Fibroblast of lung (primary cell): ENCODE data around the gene GDPD1. TPM values are rescaled to one million over a fixed set of nuclear protein-coding genes. Genes with fewer than 3 reads are reported as not detected.
"Not testable (repeated sequence)": the region's sequence is repeated elsewhere in the genome, so short reads cannot be mapped to it uniquely, and the experiment has no call there.

ENCODE experiments used
- DNase-seq, 2 donors: peaks; one replicate each; pipeline versions ENCODE4 v3.0.0 to v3.0.0-alpha.2; 2010; ENCODE audit warnings: low read depth in 2 of 2
- H2AFZ ChIP-seq: 2 replicates; pipeline ENCODE4 v1.5.1; 2012; ENCODE audit warnings: low read length, control low read depth, inconsistent platforms
- H3K27ac ChIP-seq: 2 replicates; pipeline ENCODE4 v1.5.1; 2011; ENCODE audit warnings: low read length, control low read depth; ENCODE audit not compliant: insufficient read depth
- H3K27me3 ChIP-seq: 2 replicates; pipeline ENCODE4 v1.5.1; 2011; ENCODE audit warnings: mild to moderate bottlenecking, low read length; ENCODE audit not compliant: control insufficient read depth, insufficient read depth
- H3K36me3 ChIP-seq: 2 replicates; pipeline ENCODE4 v1.5.1; 2011; ENCODE audit warnings: low read length; ENCODE audit not compliant: control insufficient read depth, insufficient read depth
- H3K4me1 ChIP-seq: 2 replicates; pipeline ENCODE4 v1.5.1; 2011; ENCODE audit warnings: low read length; ENCODE audit not compliant: control insufficient read depth, insufficient read depth; ENCODE audit errors: extremely low read depth
- H3K4me2 ChIP-seq: 2 replicates; pipeline ENCODE4 v1.5.1; 2011; ENCODE audit warnings: low read length, control low read depth; ENCODE audit not compliant: insufficient read depth; ENCODE audit errors: extremely low read depth
- H3K4me3 ChIP-seq, 4 experiments: fragments of 200-600 bp in 1 of 4; sonication (generic) in 1 of 4; replicated peaks in 1 of 4; 2 replicates each; pipeline ENCODE4 v1.5.1; 2011 to 2016; ENCODE audit warnings: low read length in 4 of 4, low read depth in 3 of 4, mild to moderate bottlenecking in 3 of 4, control low read depth in 2 of 4, inconsistent platforms in 1 of 4, mixed read lengths in 1 of 4; ENCODE audit not compliant: insufficient read depth in 1 of 4; ENCODE audit errors: control extremely low read depth in 1 of 4
- H3K79me2 ChIP-seq: 2 replicates; pipeline ENCODE4 v1.5.1; 2012; ENCODE audit warnings: mild to moderate bottlenecking, low read length, inconsistent platforms; ENCODE audit not compliant: control insufficient read depth, insufficient read depth
- H3K9ac ChIP-seq: 2 replicates; pipeline ENCODE4 v1.5.1; 2011; ENCODE audit warnings: mild to moderate bottlenecking, low read length, control low read depth; ENCODE audit not compliant: insufficient read depth
- H3K9me3 ChIP-seq: 2 replicates; pipeline ENCODE4 v1.5.1; 2012; ENCODE audit warnings: low read depth, low read length; ENCODE audit not compliant: control insufficient read depth, insufficient read depth
- H4K20me1 ChIP-seq: 2 replicates; pipeline ENCODE4 v1.5.1; 2011; ENCODE audit warnings: low read length; ENCODE audit not compliant: control insufficient read depth, insufficient read depth; ENCODE audit errors: extremely low read depth
- EZH2 ChIP-seq: IDR thresholded peaks from 2 replicates; pipeline ENCODE4 v1.5.1; 2012; ENCODE audit warnings: low read length, control low read depth, mild to moderate bottlenecking; ENCODE audit errors: missing control alignments
- polyA plus RNA-seq, 2 donors: library from polyadenylated mRNA; depleted of rRNA in 1 of 2; stranded (reverse) in 1 of 2; unstranded in 1 of 2; fragments of >200 nt; gene quantifications; 2 replicates each; pipeline ENCODE4 v1.2.1, GENCODE V29; 2011 to 2012; ENCODE audit warnings: missing spikeins in 1 of 2
- total RNA-seq: library from RNA; depleted of rRNA; stranded (reverse); fragments of >200 nt; gene quantifications from 2 replicates; pipeline ENCODE4 v1.2.1, GENCODE V29; 2014
- TF ChIP-seq, protein P1 (sequence below), 2 donors: IDR thresholded peaks in 1 of 2; conservative IDR thresholded peaks in 1 of 2; 1 replicate in 1 of 2; 2 replicates in 1 of 2; pipeline ENCODE4 v1.5.1; 2011 to 2012; ENCODE audit warnings: low read length in 2 of 2, control low read depth in 1 of 2, inconsistent platforms in 1 of 2, low read depth in 1 of 2, mild to moderate bottlenecking in 1 of 2

The GDPD1 gene
- total and polyA plus RNA-seq, 2 donors (not counting 1 experiment from before 2014, with no cell fraction given): 0.44 to 1.3 TPM

DNA sequence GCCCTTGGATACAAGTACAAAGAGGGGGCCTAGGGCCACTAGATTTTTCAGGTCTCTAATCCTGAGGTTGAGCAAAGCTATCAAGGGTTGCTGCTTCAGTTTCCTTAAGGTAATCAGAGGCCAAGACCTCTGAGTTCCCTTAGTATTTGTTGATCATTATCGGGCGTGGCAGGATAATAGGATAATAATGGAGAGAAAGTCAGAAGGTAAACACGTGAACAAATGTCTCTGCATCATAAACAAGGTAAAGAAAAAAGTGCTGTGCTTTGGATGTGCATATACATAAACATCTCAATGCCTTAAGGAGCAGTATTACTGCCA, 69.6 kb downstream of the GDPD1 start:
- no peak overlapping the region for H3K9ac ChIP-seq
- H3K27ac ChIP-seq: no peak overlapping the region

DNA sequence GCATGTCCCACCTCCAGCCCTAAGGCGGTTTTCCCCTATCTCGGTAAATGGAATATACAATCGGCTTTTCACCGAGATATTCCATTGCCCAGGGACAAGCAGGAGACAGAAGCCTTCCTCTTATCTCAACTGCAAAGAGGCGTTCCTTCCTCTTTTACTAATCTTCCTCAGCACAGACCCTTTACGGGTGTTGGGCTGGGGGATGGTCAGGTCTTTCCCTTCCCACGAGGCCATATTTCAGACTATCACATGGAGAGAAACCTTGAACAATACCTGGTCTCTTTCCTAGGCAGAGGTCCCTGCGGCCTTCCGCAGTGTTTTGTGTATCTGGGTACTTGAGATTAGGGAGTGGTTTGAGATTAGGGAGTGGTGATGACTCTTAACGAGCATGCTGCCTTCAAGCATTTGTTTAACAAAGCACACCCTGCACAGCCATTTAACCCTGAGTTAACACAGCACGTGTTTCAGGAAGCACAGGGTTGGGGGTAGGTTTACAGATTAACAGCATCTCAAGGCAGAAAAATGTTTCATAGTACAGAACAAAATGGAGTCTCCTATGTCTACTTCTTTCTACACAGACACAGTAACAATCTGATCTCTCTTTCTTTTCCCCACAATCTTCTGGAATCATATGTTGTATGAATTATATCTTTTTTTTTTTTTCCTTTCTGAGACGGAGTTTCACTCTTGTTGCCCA, 70.1 kb downstream of the GDPD1 start:
- not testable (repeated sequence) for H4K20me1 ChIP-seq, H3K27me3 ChIP-seq, DNase-seq, H3K9me3 ChIP-seq, H3K27ac ChIP-seq, H3K4me2 ChIP-seq, H2AFZ ChIP-seq, H3K4me3 ChIP-seq, H3K79me2 ChIP-seq, H3K4me1 ChIP-seq, H3K36me3 ChIP-seq, H3K9ac ChIP-seq

More for the DNA sequence above, 69.6 kb downstream of the GDPD1 start:
- no peak for DNase-seq
- no peaks in the 10 kb centered on the region for H3K4me1 ChIP-seq
- H3K27me3 ChIP-seq: no peaks in the 10 kb centered on the region
- H3K79me2 ChIP-seq: no peaks in the 10 kb centered on the region
- H3K4me2 ChIP-seq: no peak overlapping the region
- no peak overlapping the region for H2AFZ ChIP-seq
- no peak overlapping the region for H3K4me3 ChIP-seq
- TF ChIP-seq, protein P1, sequence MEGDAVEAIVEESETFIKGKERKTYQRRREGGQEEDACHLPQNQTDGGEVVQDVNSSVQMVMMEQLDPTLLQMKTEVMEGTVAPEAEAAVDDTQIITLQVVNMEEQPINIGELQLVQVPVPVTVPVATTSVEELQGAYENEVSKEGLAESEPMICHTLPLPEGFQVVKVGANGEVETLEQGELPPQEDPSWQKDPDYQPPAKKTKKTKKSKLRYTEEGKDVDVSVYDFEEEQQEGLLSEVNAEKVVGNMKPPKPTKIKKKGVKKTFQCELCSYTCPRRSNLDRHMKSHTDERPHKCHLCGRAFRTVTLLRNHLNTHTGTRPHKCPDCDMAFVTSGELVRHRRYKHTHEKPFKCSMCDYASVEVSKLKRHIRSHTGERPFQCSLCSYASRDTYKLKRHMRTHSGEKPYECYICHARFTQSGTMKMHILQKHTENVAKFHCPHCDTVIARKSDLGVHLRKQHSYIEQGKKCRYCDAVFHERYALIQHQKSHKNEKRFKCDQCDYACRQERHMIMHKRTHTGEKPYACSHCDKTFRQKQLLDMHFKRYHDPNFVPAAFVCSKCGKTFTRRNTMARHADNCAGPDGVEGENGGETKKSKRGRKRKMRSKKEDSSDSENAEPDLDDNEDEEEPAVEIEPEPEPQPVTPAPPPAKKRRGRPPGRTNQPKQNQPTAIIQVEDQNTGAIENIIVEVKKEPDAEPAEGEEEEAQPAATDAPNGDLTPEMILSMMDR (conservative IDR thresholded peaks at IDR 0.05 in 1 of 2, IDR thresholded peaks at IDR 0.05 in 1 of 2; ENCODE audit: low read depth in 1 of 2, low read length in 2 of 2): no peak
- TF ChIP-seq EZH2: no peak
- no peaks in the 10 kb centered on the region for H3K9me3 ChIP-seq
- no peaks in the 10 kb centered on the region for H3K36me3 ChIP-seq
- no peaks in the 10 kb centered on the region for H4K20me1 ChIP-seq

DNA sequence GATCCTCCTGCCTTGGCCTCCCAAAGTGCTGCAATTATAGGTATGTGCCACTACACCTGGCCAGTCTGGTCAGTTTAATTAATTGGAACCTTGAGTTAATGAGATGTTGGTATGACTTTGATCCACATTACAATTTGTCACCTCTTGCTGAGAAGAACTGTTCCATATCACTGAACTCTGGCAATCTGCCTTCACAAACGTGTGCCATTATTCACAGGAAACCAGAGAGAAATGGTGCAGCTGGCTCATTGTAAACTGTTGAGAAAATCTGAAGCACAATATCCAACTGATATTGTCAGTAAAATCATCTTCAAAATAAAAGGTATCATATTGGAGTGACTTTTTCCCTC, 71.8 kb downstream of the GDPD1 start:
- no peaks in the 10 kb centered on the region for H3K79me2 ChIP-seq
- no peak overlapping the region for H2AFZ ChIP-seq
- H3K27ac ChIP-seq: no peak overlapping the region
- no peaks in the 10 kb centered on the region for H3K27me3 ChIP-seq
- no peak overlapping the region for H3K4me2 ChIP-seq
- no peaks in the 10 kb centered on the region for H3K36me3 ChIP-seq
- no peak overlapping the region for H3K4me3 ChIP-seq
- H3K9ac ChIP-seq: no peak overlapping the region
- TF ChIP-seq EZH2: no peak
- TF ChIP-seq, protein P1 (conservative IDR thresholded peaks at IDR 0.05 in 1 of 2, IDR thresholded peaks at IDR 0.05 in 1 of 2; ENCODE audit: low read depth in 1 of 2, low read length in 2 of 2): no peak
- no peak for DNase-seq
- H3K4me1 ChIP-seq: no peaks in the 10 kb centered on the region
- H3K9me3 ChIP-seq: no peaks in the 10 kb centered on the region
- no peaks in the 10 kb centered on the region for H4K20me1 ChIP-seq
